K562 (cell line): ENCODE data around the gene WWP2. TPM values are rescaled to one million over a fixed set of nuclear protein-coding genes. Genes with fewer than 3 reads are reported as not detected.

Experiments
- ASH1L ChIP-seq: fragments of 450-650 bp; IDR thresholded peaks from 2 replicates; pipeline ENCODE4 v1.6.1; 2018; ENCODE audit warnings: borderline replicate concordance, mild to moderate bottlenecking, low read depth; ENCODE audit not compliant: partially characterized antibody
- CBFA2T3 ChIP-seq: fragments of 450-650 bp; IDR thresholded peaks from 2 replicates; pipeline ENCODE4 v1.6.1; 2017
- DPF2 ChIP-seq: fragments of 450-650 bp; IDR thresholded peaks from 2 replicates; pipeline ENCODE4 v1.6.1; 2016
- ESRRB ChIP-seq: fragments of 250-450 bp; sonication (Bioruptor Pico); IDR thresholded peaks from 2 replicates; pipeline ENCODE4 v1.5.0; 2020; ENCODE audit warnings: mild to moderate bottlenecking, moderate library complexity, borderline replicate concordance
- FOXA1 ChIP-seq: fragments of 450-650 bp; IDR thresholded peaks from 2 replicates; pipeline ENCODE4 v1.6.1; 2016; ENCODE audit warnings: mild to moderate bottlenecking, borderline replicate concordance
- GABPB2 ChIP-seq: fragments of 250-450 bp; sonication (Bioruptor Pico); conservative IDR thresholded peaks from 2 replicates; pipeline ENCODE4 v1.5.1; 2021; ENCODE audit warnings: mild to moderate bottlenecking
- HDAC8 ChIP-seq: fragments of 450-650 bp; IDR thresholded peaks from 2 replicates; pipeline ENCODE4 v1.6.1; 2016; ENCODE audit warnings: mild to moderate bottlenecking, missing genetic modification characterization, moderate library complexity, missing compliant biosample characterization
- KLF10 ChIP-seq: fragments of 250-450 bp; sonication (Bioruptor Pico); IDR thresholded peaks from 2 replicates; pipeline ENCODE4 v1.6.1; 2021; ENCODE audit warnings: matching md5 sums
- KLF6 ChIP-seq: fragments of 250-450 bp; sonication (Bioruptor Pico); IDR thresholded peaks from 2 replicates; pipeline ENCODE4 v1.4.0; 2020; ENCODE audit warnings: mild to moderate bottlenecking, moderate library complexity, borderline replicate concordance
- MYBL2 ChIP-seq, 2 experiments: fragments of 450-650 bp in 1 of 2; sonication (generic) in 1 of 2; formaldehyde crosslinking in 1 of 2; IDR thresholded peaks; 2 replicates each; pipeline versions ENCODE4 v1.6.1 to v1.8.1; 2017 to 2022; ENCODE audit warnings: borderline replicate concordance in 1 of 2, inconsistent platforms in 1 of 2, low read depth in 1 of 2, mild to moderate bottlenecking in 1 of 2, missing genetic modification reagents in 1 of 2, moderate library complexity in 1 of 2
- MYNN ChIP-seq, 2 experiments: sonication (generic); formaldehyde crosslinking in 1 of 2; IDR thresholded peaks; 2 replicates each; pipeline versions ENCODE4 v1.5.0 to v1.6.1; 2016 to 2020; ENCODE audit warnings: antibody characterized with exemption in 1 of 2, missing genetic modification reagents in 1 of 2
- NBN ChIP-seq: fragments of 450-650 bp; IDR thresholded peaks from 2 replicates; pipeline ENCODE4 v1.6.1; 2016; ENCODE audit warnings: low read depth, mild to moderate bottlenecking
- NCOA2 ChIP-seq, 2 experiments: fragments of 450-650 bp; IDR thresholded peaks; 2 replicates each; pipeline ENCODE4 v1.6.1; 2018; ENCODE audit warnings: mild to moderate bottlenecking in 2 of 2, moderate library complexity in 1 of 2; ENCODE audit not compliant: partially characterized antibody in 2 of 2
- NCOR1 ChIP-seq: fragments of 450-650 bp; IDR thresholded peaks from 2 replicates; pipeline ENCODE4 v1.6.1; 2016; ENCODE audit warnings: mild to moderate bottlenecking, moderate library complexity
- RBM25 ChIP-seq: fragments of 200-400 bp; formaldehyde crosslinking; IDR thresholded peaks from 2 replicates; pipeline ENCODE4 v1.6.1; 2018; ENCODE audit warnings: low read length, low read depth, moderate library complexity; ENCODE audit not compliant: severe bottlenecking
- SNIP1 ChIP-seq: fragments of 450-650 bp; IDR thresholded peaks from 2 replicates; pipeline ENCODE4 v1.7.1; 2017; ENCODE audit warnings: low read depth, mild to moderate bottlenecking
- TCF7 ChIP-seq: sonication (generic); IDR thresholded peaks from 2 replicates; pipeline ENCODE4 v1.6.1; 2016; ENCODE audit warnings: antibody characterized with exemption, borderline replicate concordance
- TCFL5 ChIP-seq: fragments of 250-450 bp; sonication (Bioruptor Pico); conservative IDR thresholded peaks from 2 replicates; pipeline ENCODE4 v1.6.1; 2021; ENCODE audit warnings: mild to moderate bottlenecking, moderate library complexity, matching md5 sums
- TRIM28 ChIP-seq: fragments of 450-650 bp; IDR thresholded peaks from 2 replicates; pipeline ENCODE4 v1.6.1; 2017
- ZBED1 ChIP-seq: IDR thresholded peaks from 2 replicates; pipeline ENCODE4 v1.6.1; 2014
- ZFP1 ChIP-seq: fragments of 450-650 bp; formaldehyde crosslinking; IDR thresholded peaks from 2 replicates; pipeline ENCODE4 v1.4.0; 2020; ENCODE audit warnings: mild to moderate bottlenecking, mixed read lengths
- ZFP30 ChIP-seq: fragments of 250-450 bp; sonication (Bioruptor Pico); IDR thresholded peaks from 2 replicates; pipeline ENCODE4 v1.8.0; 2022; ENCODE audit warnings: moderate library complexity, mild to moderate bottlenecking, inconsistent platforms, borderline replicate concordance
- ZNF140 ChIP-seq: fragments of 250-450 bp; sonication (Bioruptor Pico); IDR thresholded peaks from 2 replicates; pipeline ENCODE4 v1.8.0; 2021; ENCODE audit warnings: moderate library complexity, mild to moderate bottlenecking, inconsistent platforms
- ZNF184 ChIP-seq: sonication (generic); formaldehyde crosslinking; IDR thresholded peaks from 2 replicates; pipeline ENCODE4 v1.5.0; 2020; ENCODE audit warnings: missing genetic modification reagents
- ZNF41 ChIP-seq: fragments of 250-450 bp; sonication (Bioruptor Pico); conservative IDR thresholded peaks from 2 replicates; pipeline ENCODE4 v1.4.0; 2020; ENCODE audit warnings: mild to moderate bottlenecking
- ZNF75A ChIP-seq: fragments of 450-650 bp; formaldehyde crosslinking; IDR thresholded peaks from 2 replicates; pipeline ENCODE4 v1.4.0; 2020; ENCODE audit warnings: mild to moderate bottlenecking
- polyA plus RNA-seq, 8 experiments: library from polyadenylated mRNA; depleted of rRNA in 4 of 8; stranded (reverse) in 5 of 8; unstranded in 3 of 8; fragments of >200 nt; fragmentation: Nextera tagmentation in 2 of 8; fragmentation: Illumina TruSeq in 1 of 8; extraction: Ambion mirVana in 2 of 8; extraction: Trizol in 1 of 8; gene quantifications; 2 replicates each; pipeline versions ENCODE4 v1.2.1 to v1.2.3, GENCODE V29; 2011 to 2014; ENCODE audit warnings: inconsistent platforms in 1 of 8, missing spikeins in 1 of 8
- total RNA-seq, 7 experiments: library from RNA; depleted of rRNA in 6 of 7; stranded (reverse); fragments of >200 nt in 6 of 7; fragmentation: Illumina TruSeq in 2 of 7; extraction: Trizol in 2 of 7; gene quantifications; 2 replicates each; pipeline versions ENCODE4 v1.2.1 to v1.2.3, GENCODE V29; 2011 to 2021; ENCODE audit warnings: low replicate concordance in 1 of 7
- TF ChIP-seq, protein P1 (sequence below): sonication (generic); formaldehyde crosslinking; IDR thresholded peaks from 2 replicates; pipeline ENCODE4 v1.8.0; 2022; ENCODE audit warnings: mild to moderate bottlenecking, missing genetic modification reagents
- TF ChIP-seq, protein P2 (sequence below): fragments of 450-650 bp; IDR thresholded peaks from 2 replicates; pipeline ENCODE4 v1.6.1; 2016; ENCODE audit warnings: low read depth, mild to moderate bottlenecking, moderate library complexity
- TF ChIP-seq, protein P3 (sequence below), 2 experiments: fragments of 450-650 bp in 1 of 2; sonication (generic) in 1 of 2; formaldehyde crosslinking in 1 of 2; IDR thresholded peaks in 1 of 2; conservative IDR thresholded peaks in 1 of 2; 2 replicates each; pipeline versions ENCODE4 v1.6.1 to v1.8.1; 2016 to 2023; ENCODE audit warnings: mild to moderate bottlenecking in 2 of 2, moderate library complexity in 2 of 2, inconsistent platforms in 1 of 2, missing genetic modification reagents in 1 of 2

The WWP2 gene
- total and polyA plus RNA-seq, 9 of the 15 experiments (the other 6 are each of a cell fraction or from before 2014, with no cell fraction given): 1.9 to 34.4 (median 14.6) TPM

DNA sequence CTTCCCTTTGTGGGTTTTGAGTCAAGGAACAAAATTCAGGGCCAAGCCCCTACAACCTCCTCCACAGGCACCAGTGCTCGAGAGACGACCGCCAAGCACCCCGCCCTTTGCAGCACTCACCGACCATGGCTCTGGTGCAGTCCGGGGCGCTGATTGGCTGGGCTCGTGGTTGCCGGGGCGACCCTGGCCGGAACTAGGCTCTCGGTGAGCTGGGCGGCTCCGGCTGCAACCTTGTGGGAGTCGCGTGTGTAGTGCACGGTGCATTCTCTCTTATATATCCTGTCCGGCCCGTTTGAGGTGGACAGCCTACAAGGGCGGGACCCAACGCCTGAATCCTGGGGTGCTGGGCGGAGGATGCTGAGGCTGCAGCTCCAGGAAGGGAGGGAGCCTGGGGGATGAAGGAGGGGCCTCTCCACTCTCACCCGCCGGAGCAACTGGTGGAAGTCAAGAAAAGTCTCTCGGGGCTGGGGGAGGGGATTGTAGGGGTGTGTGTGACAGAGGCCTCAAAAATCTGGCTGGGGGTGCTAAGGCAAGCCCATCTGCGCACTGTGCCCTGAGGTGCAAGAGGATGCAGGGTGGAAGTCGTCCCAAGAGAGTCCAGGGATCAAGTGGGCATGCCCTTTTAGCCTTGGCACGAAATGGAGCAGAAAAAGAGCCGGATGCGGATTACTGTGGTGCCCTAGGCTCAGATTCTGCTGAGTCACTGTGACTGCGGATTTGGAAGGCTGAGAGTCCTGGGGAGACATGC lies 35.6 kb upstream of the WWP2 start, which contains the start of gene NQO1 (continued):
- 0 out of 2 replicates have a peak, but pooled peaks have one; percentile 16 for TF ChIP-seq NCOR1
- no peak for TF ChIP-seq ZFP30 (CRISPR knock-in tag)
- TF ChIP-seq ASH1L: no peak
- no peak for TF ChIP-seq HDAC8 (tag)
- no peak for TF ChIP-seq ZFP1 (CRISPR knock-in tag)
- TF ChIP-seq, protein P1, sequence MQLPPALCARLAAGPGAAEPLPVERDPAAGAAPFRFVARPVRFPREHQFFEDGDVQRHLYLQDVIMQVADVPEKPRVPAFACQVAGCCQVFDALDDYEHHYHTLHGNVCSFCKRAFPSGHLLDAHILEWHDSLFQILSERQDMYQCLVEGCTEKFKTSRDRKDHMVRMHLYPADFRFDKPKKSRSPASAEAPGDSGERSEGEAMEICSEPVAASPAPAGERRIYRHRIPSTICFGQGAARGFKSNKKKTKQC: no peak; the same call in none of the 2 replicates
- TF ChIP-seq KLF10 (CRISPR knock-in tag): no peak
- TF ChIP-seq GABPB2 (CRISPR knock-in tag): no peak
- no peak for TF ChIP-seq ZNF75A (CRISPR knock-in tag)
- no peak for TF ChIP-seq NCOA2 (IDR thresholded peaks at IDR 0.05; ENCODE audit: partially characterized antibody in 2 of 2)
- peak; percentile 89 for TF ChIP-seq DPF2
- TF ChIP-seq CBFA2T3: no peak; the same call in 1 of the 2 replicates
- TF ChIP-seq, protein P2, sequence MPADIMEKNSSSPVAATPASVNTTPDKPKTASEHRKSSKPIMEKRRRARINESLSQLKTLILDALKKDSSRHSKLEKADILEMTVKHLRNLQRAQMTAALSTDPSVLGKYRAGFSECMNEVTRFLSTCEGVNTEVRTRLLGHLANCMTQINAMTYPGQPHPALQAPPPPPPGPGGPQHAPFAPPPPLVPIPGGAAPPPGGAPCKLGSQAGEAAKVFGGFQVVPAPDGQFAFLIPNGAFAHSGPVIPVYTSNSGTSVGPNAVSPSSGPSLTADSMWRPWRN: no peak
- no peak for TF ChIP-seq ZNF140 (CRISPR knock-in tag)
- TF ChIP-seq ESRRB (CRISPR knock-in tag): no peak
- TF ChIP-seq TRIM28: no peak
- TF ChIP-seq ZBED1: no peak
- TF ChIP-seq KLF6: no peak
- TF ChIP-seq NBN: peak; percentile 68
- TF ChIP-seq FOXA1: no peak
- TF ChIP-seq, protein P3, sequence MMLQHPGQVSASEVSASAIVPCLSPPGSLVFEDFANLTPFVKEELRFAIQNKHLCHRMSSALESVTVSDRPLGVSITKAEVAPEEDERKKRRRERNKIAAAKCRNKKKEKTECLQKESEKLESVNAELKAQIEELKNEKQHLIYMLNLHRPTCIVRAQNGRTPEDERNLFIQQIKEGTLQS (IDR thresholded peaks at IDR 0.05): no peak
- TF ChIP-seq, protein P3 (CRISPR knock-in tag; conservative IDR thresholded peaks at IDR 0.05): no peak
- TF ChIP-seq ZNF41 (CRISPR knock-in tag): no peak
- no peak for TF ChIP-seq ZNF184
- TF ChIP-seq RBM25: no peak
- TF ChIP-seq MYNN (IDR thresholded peaks at IDR 0.05): peak; percentile 62; the same call in 1 of the 2 replicates
- TF ChIP-seq MYNN (CRISPR knock-in tag; IDR thresholded peaks at IDR 0.05): no peak
- TF ChIP-seq SNIP1: no peak
- TF ChIP-seq TCFL5: no peak
- TF ChIP-seq MYBL2 (IDR thresholded peaks at IDR 0.05; ENCODE audit: low read depth): no peak
- TF ChIP-seq MYBL2 (CRISPR knock-in tag; IDR thresholded peaks at IDR 0.05; ENCODE audit: borderline replicate concordance): no peak
- TF ChIP-seq TCF7: no peak
